CD14-positive monocyte (primary cell): ENCODE results near the gene RBMS3. TPM values are rescaled to one million over a fixed set of nuclear protein-coding genes. Genes with fewer than 3 reads are reported as not detected.

Experiments
- DNase-seq, 3 donors: peaks; one replicate each; pipeline ENCODE4 v3.0.0-alpha.2; 2011 to 2022
- H2AFZ ChIP-seq: 2 replicates; pipeline ENCODE4 v1.6.0; 2012; ENCODE audit warnings: mild to moderate bottlenecking, low read depth, low read length, inconsistent platforms; ENCODE audit not compliant: insufficient read depth, poor library complexity, severe bottlenecking
- H3K27ac ChIP-seq, 2 donors: 1 replicate in 1 of 2; 2 replicates in 1 of 2; pipeline ENCODE4 v1.5.1; 2012 to 2013; ENCODE audit warnings: low read length in 2 of 2, control low read depth in 1 of 2, inconsistent platforms in 1 of 2, low read depth in 1 of 2, mild to moderate bottlenecking in 1 of 2
- H3K27me3 ChIP-seq, 2 donors: one replicate each; pipeline versions ENCODE4 v1.6.0 to v1.6.1; 2011 to 2013; ENCODE audit warnings: low read length in 2 of 2; ENCODE audit not compliant: control insufficient read depth in 2 of 2, insufficient read depth in 2 of 2
- H3K36me3 ChIP-seq, 2 donors: replicated peaks in 1 of 2; 1 replicate in 1 of 2; 2 replicates in 1 of 2; pipeline versions ENCODE4 v1.5.1 to v1.6.1; 2012 to 2013; ENCODE audit warnings: low read length in 2 of 2, control low read depth in 1 of 2, inconsistent platforms in 1 of 2, mild to moderate bottlenecking in 1 of 2; ENCODE audit not compliant: insufficient read depth in 2 of 2, control insufficient read depth in 1 of 2
- H3K4me1 ChIP-seq, 2 donors: 1 replicate in 1 of 2; 2 replicates in 1 of 2; pipeline versions ENCODE4 v1.5.1 to v1.6.1; 2012 to 2013; ENCODE audit warnings: low read length in 2 of 2, control low read depth in 1 of 2, inconsistent platforms in 1 of 2, mild to moderate bottlenecking in 1 of 2, moderate library complexity in 1 of 2; ENCODE audit not compliant: insufficient read depth in 2 of 2, control insufficient read depth in 1 of 2
- H3K4me2 ChIP-seq: replicated peaks from 2 replicates; pipeline ENCODE3; 2012; ENCODE audit warnings: low read length, moderate library complexity, mild to moderate bottlenecking; ENCODE audit not compliant: poor library complexity, severe bottlenecking; ENCODE audit errors: extremely low read depth
- H3K4me3 ChIP-seq, 3 experiments: fragments of 200-600 bp in 1 of 3; sonication (generic) in 1 of 3; replicated peaks in 1 of 3; 1 replicate in 2 of 3; 2 replicates in 1 of 3; pipeline ENCODE4 v1.5.1; 2011 to 2013; ENCODE audit warnings: low read length in 3 of 3, mild to moderate bottlenecking in 3 of 3, control low read depth in 2 of 3, low read depth in 2 of 3, inconsistent platforms in 1 of 3, moderate library complexity in 1 of 3
- H3K79me2 ChIP-seq: 2 replicates; pipeline ENCODE4 v1.6.0; 2012; ENCODE audit warnings: mild to moderate bottlenecking, control low read depth, inconsistent platforms, low read length, moderate library complexity; ENCODE audit not compliant: insufficient read depth
- H3K9ac ChIP-seq: 2 replicates; pipeline ENCODE4 v1.6.0; 2017; ENCODE audit warnings: low read length, mild to moderate bottlenecking; ENCODE audit not compliant: insufficient read depth, poor library complexity, severe bottlenecking
- H3K9me3 ChIP-seq, 2 donors: replicated peaks in 1 of 2; 1 replicate in 1 of 2; 2 replicates in 1 of 2; pipeline versions ENCODE4 v1.5.1 to v1.6.1; 2012 to 2013; ENCODE audit warnings: low read length in 2 of 2, control low read depth in 1 of 2; ENCODE audit not compliant: control insufficient read depth in 1 of 2, insufficient read depth in 1 of 2
- H4K20me1 ChIP-seq: 2 replicates; pipeline ENCODE4 v1.6.0; 2012; ENCODE audit warnings: mild to moderate bottlenecking, low read length, control low read depth, moderate library complexity; ENCODE audit not compliant: insufficient read depth
- H3K27ac Mint-ChIP-seq, 7 donors: one replicate each; pipeline ENCODE4 v1.8.0; 2020; ENCODE audit warnings: mild to moderate bottlenecking in 7 of 7, mixed read lengths in 7 of 7, moderate library complexity in 6 of 7, inconsistent platforms in 2 of 7
- H3K27me3 Mint-ChIP-seq, 3 donors: one replicate each; pipeline ENCODE4 v1.8.0; 2021 to 2022; ENCODE audit warnings: low read depth in 3 of 3, mild to moderate bottlenecking in 3 of 3, mixed read lengths in 3 of 3, moderate library complexity in 3 of 3, inconsistent platforms in 1 of 3
- H3K36me3 Mint-ChIP-seq, 2 donors: one replicate each; pipeline ENCODE4 v1.8.0; 2020; ENCODE audit warnings: mixed read lengths in 2 of 2, inconsistent platforms in 1 of 2, mild to moderate bottlenecking in 1 of 2
- H3K4me1 Mint-ChIP-seq: one replicate; pipeline ENCODE4 v1.8.0; 2020; ENCODE audit warnings: mild to moderate bottlenecking, mixed read lengths
- H3K4me3 Mint-ChIP-seq, 2 donors: one replicate each; pipeline ENCODE4 v1.8.0; 2020; ENCODE audit warnings: mild to moderate bottlenecking in 2 of 2, mixed read lengths in 2 of 2, moderate library complexity in 1 of 2
- H3K9me3 Mint-ChIP-seq, 7 donors: one replicate each; pipeline ENCODE4 v1.8.0; 2020 to 2022; ENCODE audit warnings: mixed read lengths in 7 of 7, mild to moderate bottlenecking in 6 of 7, moderate library complexity in 6 of 7, inconsistent platforms in 2 of 7
- WGBS: methylation state at CpG from one replicate; pipeline ENCODE4 v1.1.5; 2013; ENCODE audit warnings: missing lambda C conversion rate; ENCODE audit not compliant: insufficient coverage; 5-methylcytosine and 5-hydroxymethylcytosine counted together
- intact Hi-C, 2 donors: fragments of 100-400 bp; cut with micrococcal nuclease; formaldehyde crosslinking; loops; one replicate each; pipeline versions ENCODE4 v1.15.0 to v1.15.1; 2023
- polyA plus RNA-seq, 3 donors: library from polyadenylated mRNA; depleted of rRNA in 1 of 3; unstranded in 2 of 3; stranded (reverse) in 1 of 3; fragments of 300-500 nt in 2 of 3; fragments of >200 nt in 1 of 3; fragmentation: Illumina TruSeq in 2 of 3; gene quantifications; 1 replicate in 2 of 3; 2 replicates in 1 of 3; pipeline ENCODE4 v1.2.3, GENCODE V29; 2012 to 2021
- TF ChIP-seq, protein P1 (sequence below): fragments of 200-600 bp; IDR thresholded peaks from one replicate; pipeline ENCODE4 v1.8.0; 2022; ENCODE audit warnings: antibody characterized with exemption, mild to moderate bottlenecking

RBMS3 gene
- polyA plus RNA-seq, 3 donors, result not detected

DNA sequence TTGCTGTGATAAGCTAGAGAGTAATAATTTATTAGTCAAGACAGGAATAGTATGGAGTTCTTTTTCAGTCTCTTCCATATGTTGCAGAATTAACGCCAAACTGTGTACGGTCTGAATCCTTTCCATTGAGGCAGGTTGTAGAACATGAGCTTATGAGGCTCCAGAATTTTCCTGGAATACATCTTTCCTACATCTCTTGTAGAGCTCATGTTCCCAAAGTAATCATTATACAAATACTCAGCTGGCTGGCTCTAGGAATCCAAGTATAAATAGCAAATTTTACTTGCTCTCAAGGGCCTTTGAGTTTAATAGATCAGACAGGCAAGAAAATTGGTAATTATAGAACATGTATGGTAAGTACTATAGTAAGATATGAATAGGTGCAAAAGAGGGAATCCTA lies 419.4 kb downstream of the RBMS3 start:
- Histone ChIP-seq H3K9ac (no peak overlapping the region), H3K4me1 (peaks cover 7 to 11% of the 10 kb centered on the region in 2 donors), H3K27ac (no peak overlapping the region), H3K4me2 (no peak overlapping the region), H2AFZ (no peak overlapping the region), H3K36me3 (no peaks in the 10 kb centered on the region), H4K20me1 (no peaks in the 10 kb centered on the region), H3K9me3 (peaks cover 0 to 20% of the 10 kb centered on the region in 2 donors), H3K79me2 (no peaks in the 10 kb centered on the region), H3K27me3 (no peaks in the 10 kb centered on the region), H3K4me3 (no peak overlapping the region)
- H3K27ac Mint-ChIP-seq, result no peak overlapping the region
- TF ChIP-seq, protein P1, sequence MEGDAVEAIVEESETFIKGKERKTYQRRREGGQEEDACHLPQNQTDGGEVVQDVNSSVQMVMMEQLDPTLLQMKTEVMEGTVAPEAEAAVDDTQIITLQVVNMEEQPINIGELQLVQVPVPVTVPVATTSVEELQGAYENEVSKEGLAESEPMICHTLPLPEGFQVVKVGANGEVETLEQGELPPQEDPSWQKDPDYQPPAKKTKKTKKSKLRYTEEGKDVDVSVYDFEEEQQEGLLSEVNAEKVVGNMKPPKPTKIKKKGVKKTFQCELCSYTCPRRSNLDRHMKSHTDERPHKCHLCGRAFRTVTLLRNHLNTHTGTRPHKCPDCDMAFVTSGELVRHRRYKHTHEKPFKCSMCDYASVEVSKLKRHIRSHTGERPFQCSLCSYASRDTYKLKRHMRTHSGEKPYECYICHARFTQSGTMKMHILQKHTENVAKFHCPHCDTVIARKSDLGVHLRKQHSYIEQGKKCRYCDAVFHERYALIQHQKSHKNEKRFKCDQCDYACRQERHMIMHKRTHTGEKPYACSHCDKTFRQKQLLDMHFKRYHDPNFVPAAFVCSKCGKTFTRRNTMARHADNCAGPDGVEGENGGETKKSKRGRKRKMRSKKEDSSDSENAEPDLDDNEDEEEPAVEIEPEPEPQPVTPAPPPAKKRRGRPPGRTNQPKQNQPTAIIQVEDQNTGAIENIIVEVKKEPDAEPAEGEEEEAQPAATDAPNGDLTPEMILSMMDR, result no peak
- no peak for DNase-seq
- peaks cover 7 to 24% (median 16%) of the 10 kb centered on the region in 7 donors for H3K9me3 Mint-ChIP-seq
- intact Hi-C loops, result no loop called here
- no peak overlapping the region for H3K4me3 Mint-ChIP-seq
- H3K36me3 Mint-ChIP-seq, result no peaks in the 10 kb centered on the region
- peaks cover 12% of the 10 kb centered on the region for H3K4me1 Mint-ChIP-seq
- H3K27me3 Mint-ChIP-seq, result no peaks in the 10 kb centered on the region
- WGBS, result no CpG with 5 or more reads among the region's 2 CpGs

DNA sequence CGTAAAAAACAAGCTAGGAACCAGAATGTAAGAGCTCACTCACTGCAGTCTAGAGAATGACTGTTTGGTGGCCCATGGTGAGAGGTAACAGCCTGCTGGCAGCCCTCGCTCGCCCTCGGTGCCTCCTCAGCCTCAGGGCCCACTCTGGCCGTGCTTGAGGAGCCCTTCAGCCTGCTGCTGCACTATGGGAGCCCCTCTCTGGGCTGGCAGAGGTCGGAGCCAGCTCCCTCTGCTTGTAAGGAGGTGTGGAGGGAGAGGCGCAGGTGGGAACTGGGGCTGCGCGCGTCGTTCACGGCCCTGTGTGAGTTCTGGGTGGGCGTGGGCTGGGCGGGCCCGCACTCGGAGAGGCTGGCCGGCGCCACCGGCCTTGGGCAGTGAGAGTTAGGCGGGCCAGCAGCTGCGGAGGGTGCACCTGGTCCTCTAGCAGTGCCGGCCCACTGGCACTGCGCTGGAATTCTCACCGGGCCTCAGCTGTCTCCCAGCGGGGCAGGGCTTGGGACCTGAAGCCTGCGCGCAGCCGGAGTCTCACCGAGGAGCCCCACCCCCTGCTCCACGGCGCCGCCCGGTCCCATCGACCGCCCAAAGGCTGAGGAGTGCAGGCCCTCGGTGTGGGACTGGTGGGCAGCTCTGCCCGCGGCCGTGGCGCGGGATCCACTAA lies 420.6 kb downstream of the RBMS3 start:
- TF ChIP-seq, protein P1, result no peak
- H3K4me1 ChIP-seq, result peaks cover 0 to under 1% of the 10 kb centered on the region in 2 donors
- no peak overlapping the region for H2AFZ ChIP-seq
- H3K4me2 ChIP-seq, result no peak overlapping the region
- Mint-ChIP-seq H3K9me3 (peaks cover 7 to 24% (median 16%) of the 10 kb centered on the region in 7 donors), H3K4me3 (no peak overlapping the region), H3K36me3 (no peaks in the 10 kb centered on the region), H3K27me3 (no peaks in the 10 kb centered on the region), H3K4me1 (no peaks in the 10 kb centered on the region), H3K27ac (no peak overlapping the region)
- H3K9ac ChIP-seq, result no peak overlapping the region
- intact Hi-C loops, result no loop called here
- H3K36me3 ChIP-seq, result no peaks in the 10 kb centered on the region
- no peak overlapping the region for H3K4me3 ChIP-seq
- no peak overlapping the region for H3K27ac ChIP-seq
- H3K79me2 ChIP-seq, result no peaks in the 10 kb centered on the region
- H3K9me3 ChIP-seq, result peaks cover 0 to 20% of the 10 kb centered on the region in 2 donors
- H3K27me3 ChIP-seq, result no peaks in the 10 kb centered on the region
- 96% methylated on average over 27 of the region's 41 CpGs for WGBS
- H4K20me1 ChIP-seq, result no peaks in the 10 kb centered on the region
- DNase-seq, result no peak
